ENCODE results near the gene HOXD10.

GRCh38 chr2:176076796-176077195 is 39.8 kb upstream of the HOXD10 start:
- no peak for TF ChIP-seq CTCF (IDR thresholded peaks at IDR 0.05; ENCODE audit: low read depth, low read length)
- no peak for TF ChIP-seq MAX (IDR thresholded peaks at IDR 0.05; ENCODE audit: low read depth, low read length)
- no peak for TF ChIP-seq POLR2A (IDR thresholded peaks at IDR 0.05; ENCODE audit: extremely low read depth, insufficient read length)
- no peak for TF ChIP-seq MYC (IDR thresholded peaks at IDR 0.05; ENCODE audit: low read depth, low read length)

Measured in NB4 (cell line).